IMR-90 (cell line): ENCODE data around the gene GPR6. TPM values are rescaled to one million over a fixed set of nuclear protein-coding genes. Genes with fewer than 3 reads are reported as not detected.

Experiments
- ATAC-seq: fragments of 200-7000 bp; cut with Tn5 transposase; 2 replicates; pipeline ENCODE4 v1.9.1; 2020; ENCODE audit warnings: low read depth, mild to moderate bottlenecking, moderate library complexity
- BruUV-seq: library from RNA; stranded (reverse); fragments of 400-500 nt; replicated peaks from 2 replicates; lab custom pipeline; 2021; lab: Mats Ljungman, UMichigan
- CTCF ChIA-PET: fragments of 300-600 bp; formaldehyde crosslinking; extraction: SDS; loops from one replicate; lab custom pipeline; 2021; ENCODE audit warnings: antibody characterized with exemption; lab: Yijun Ruan, JAX
- POLR2A ChIA-PET: fragments of 300-600 bp; sonication (Branson Sonifier 250); formaldehyde crosslinking; loops from one replicate; lab custom pipeline; 2022; ENCODE audit warnings: antibody characterized with exemption; ENCODE audit not compliant: unreplicated experiment; lab: Charles Lee
- DNase-seq: peaks from one replicate; pipeline ENCODE4 v3.0.0; 2013
- H2AFZ ChIP-seq: replicated peaks from 2 replicates; pipeline ENCODE3; 2013; ENCODE audit warnings: low read length, mild to moderate bottlenecking; ENCODE audit not compliant: poor library complexity
- H2AK5ac ChIP-seq: 2 replicates; pipeline ENCODE4 v1.6.1; 2013; ENCODE audit warnings: low read depth, low read length, inconsistent platforms
- H2AK9ac ChIP-seq: replicated peaks from 2 replicates; pipeline ENCODE3; 2013; ENCODE audit warnings: mild to moderate bottlenecking, low read depth, low read length, moderate library complexity; ENCODE audit not compliant: poor library complexity
- H2BK120ac ChIP-seq: 2 replicates; pipeline ENCODE4 v1.6.1; 2013; ENCODE audit warnings: low read depth, low read length, inconsistent platforms
- H2BK15ac ChIP-seq: 3 replicates; pipeline ENCODE4 v1.6.1; 2013; ENCODE audit warnings: low read depth, low read length, inconsistent platforms
- H2BK20ac ChIP-seq: 2 replicates; pipeline ENCODE4 v1.6.1; 2013; ENCODE audit warnings: low read depth, mild to moderate bottlenecking, inconsistent platforms, low read length, moderate library complexity
- H2BK5ac ChIP-seq: 2 replicates; pipeline ENCODE4 v1.6.1; 2013; ENCODE audit warnings: mild to moderate bottlenecking, low read depth, low read length, inconsistent platforms; ENCODE audit not compliant: poor library complexity, severe bottlenecking
- H3K14ac ChIP-seq: replicated peaks from 2 replicates; pipeline ENCODE4 v1.6.1; 2013; ENCODE audit warnings: low read depth, low read length, inconsistent platforms
- H3K18ac ChIP-seq: 2 replicates; pipeline ENCODE4 v1.6.1; 2013; ENCODE audit warnings: low read depth, low read length, control low read depth
- H3K23ac ChIP-seq: 2 replicates; pipeline ENCODE4 v1.6.1; 2013; ENCODE audit warnings: low read depth, low read length, inconsistent platforms
- H3K27ac ChIP-seq: 2 replicates; pipeline ENCODE4 v1.5.1; 2013; ENCODE audit warnings: mild to moderate bottlenecking, control low read depth, low read length; ENCODE audit not compliant: insufficient read depth
- H3K27me3 ChIP-seq: 2 replicates; pipeline ENCODE4 v1.6.1; 2013; ENCODE audit warnings: low read length; ENCODE audit not compliant: control insufficient read depth, insufficient read depth
- H3K36me3 ChIP-seq: 2 replicates; pipeline ENCODE4 v1.6.1; 2013; ENCODE audit warnings: low read length, mixed read lengths; ENCODE audit not compliant: control insufficient read depth, insufficient read depth
- H3K4ac ChIP-seq: 2 replicates; pipeline ENCODE4 v1.6.1; 2013; ENCODE audit warnings: low read depth, low read length, inconsistent platforms
- H3K4me1 ChIP-seq: 2 replicates; pipeline ENCODE4 v1.6.1; 2013; ENCODE audit warnings: low read length, mixed read lengths; ENCODE audit not compliant: control insufficient read depth, insufficient read depth
- H3K4me2 ChIP-seq: 2 replicates; pipeline ENCODE4 v1.6.1; 2013; ENCODE audit warnings: low read depth, mild to moderate bottlenecking, control low read depth, low read length, moderate library complexity
- H3K4me3 ChIP-seq: 2 replicates; pipeline ENCODE4 v1.5.1; 2013; ENCODE audit warnings: low read depth, mild to moderate bottlenecking, control low read depth, low read length, moderate library complexity; ENCODE audit not compliant: insufficient read depth
- H3K56ac ChIP-seq: 2 replicates; pipeline ENCODE4 v1.6.1; 2013; ENCODE audit warnings: low read length, inconsistent platforms; ENCODE audit not compliant: insufficient read depth; ENCODE audit errors: extremely low read depth
- H3K79me1 ChIP-seq, 2 experiments: 2 replicates each; pipeline ENCODE4 v1.6.1; 2013; ENCODE audit warnings: low read length in 2 of 2, inconsistent platforms in 1 of 2, low read depth in 1 of 2
- H3K9ac ChIP-seq: 2 replicates; pipeline ENCODE4 v1.6.1; 2013; ENCODE audit warnings: low read depth, low read length, control low read depth
- H3K9me1 ChIP-seq: 2 replicates; pipeline ENCODE4 v1.6.1; 2013; ENCODE audit warnings: low read length, inconsistent platforms; ENCODE audit not compliant: insufficient read depth
- H3K9me3 ChIP-seq: 2 replicates; pipeline ENCODE4 v1.6.1; 2013; ENCODE audit warnings: low read length; ENCODE audit not compliant: control insufficient read depth, insufficient read depth
- H4K20me1 ChIP-seq: 2 replicates; pipeline ENCODE4 v1.6.1; 2013; ENCODE audit warnings: low read length, inconsistent platforms; ENCODE audit not compliant: insufficient read depth
- H4K5ac ChIP-seq: 2 replicates; pipeline ENCODE4 v1.6.1; 2013; ENCODE audit warnings: mild to moderate bottlenecking, low read depth, low read length, control low read depth
- H4K8ac ChIP-seq, 2 experiments: 2 replicates each; pipeline ENCODE4 v1.6.1; 2013; ENCODE audit warnings: low read depth in 2 of 2, low read length in 2 of 2, control low read depth in 1 of 2, inconsistent platforms in 1 of 2
- H4K91ac ChIP-seq: 2 replicates; pipeline ENCODE4 v1.6.1; 2013; ENCODE audit warnings: low read depth, low read length, inconsistent platforms; ENCODE audit not compliant: insufficient read depth
- CEBPB ChIP-seq: IDR thresholded peaks from 2 replicates; pipeline ENCODE4 v1.6.1; 2012; ENCODE audit warnings: low read depth, low read length, improper control_type of control experiment
- CTCF ChIP-seq: conservative IDR thresholded peaks from 2 replicates; pipeline ENCODE4 v1.5.1; 2012; ENCODE audit warnings: mild to moderate bottlenecking, low read depth, low read length, improper control_type of control experiment
- FOS ChIP-seq: fragments of 150-350 bp; IDR thresholded peaks from 2 replicates; pipeline ENCODE4 v1.6.1; 2016; ENCODE audit warnings: low read depth, low read length
- MAFK ChIP-seq: IDR thresholded peaks from 2 replicates; pipeline ENCODE4 v1.6.1; 2012; ENCODE audit warnings: low read depth, low read length, improper control_type of control experiment
- MAZ ChIP-seq: IDR thresholded peaks from 2 replicates; pipeline ENCODE4 v1.6.1; 2012; ENCODE audit warnings: low read depth, mild to moderate bottlenecking, low read length, improper control_type of control experiment, moderate library complexity, borderline replicate concordance
- MXI1 ChIP-seq: IDR thresholded peaks from 2 replicates; pipeline ENCODE4 v1.6.1; 2012; ENCODE audit warnings: low read depth, mild to moderate bottlenecking, low read length, moderate library complexity, borderline replicate concordance
- POLR2A ChIP-seq: IDR thresholded peaks from 2 replicates; pipeline ENCODE4 v1.6.1; 2012; ENCODE audit warnings: mild to moderate bottlenecking, low read depth, low read length
- RFX5 ChIP-seq: IDR thresholded peaks from 2 replicates; pipeline ENCODE4 v1.8.0; 2012; ENCODE audit warnings: low read depth, mild to moderate bottlenecking, low read length, moderate library complexity
- SMC3 ChIP-seq: fragments of 150-350 bp; IDR thresholded peaks from 2 replicates; pipeline ENCODE4 v1.6.1; 2016; ENCODE audit warnings: low read depth, mild to moderate bottlenecking, antibody characterized with exemption, low read length, moderate library complexity
- WGBS, 2 experiments: methylation state at CpG; one replicate each; pipeline versions ENCODE4 v1.1.5 to v1.1.7; 2013; ENCODE audit warnings: missing lambda C conversion rate in 2 of 2; ENCODE audit not compliant: insufficient read length in 1 of 2; ENCODE audit errors: extremely low coverage in 2 of 2; 5-methylcytosine and 5-hydroxymethylcytosine counted together
- dilution Hi-C: fragments of 300-500 bp; cut with HindIII; formaldehyde crosslinking; loops from one replicate; pipeline ENCODE4 v1.14.3; 2018; ENCODE audit warnings: low sequenced_read_pairs; ENCODE audit not compliant: unreplicated experiment
- in situ Hi-C: fragments of 300-500 bp; cut with MboI; formaldehyde crosslinking; loops from 3 replicates; pipeline ENCODE4 v1.14.3; 2019; ENCODE audit warnings: low sequenced_read_pairs, inconsistent platforms, mixed read lengths
- intact Hi-C: fragments of 100-400 bp; cut with micrococcal nuclease; formaldehyde crosslinking; loops from 2 replicates; pipeline ENCODE4 v1.10.0; 2022
- polyA plus RNA-seq, 3 experiments: library from polyadenylated mRNA; depleted of rRNA; stranded (reverse); fragments of >200 nt; gene quantifications; 2 replicates each; pipeline ENCODE4 v1.2.3, GENCODE V29; 2012; ENCODE audit warnings: low replicate concordance in 1 of 3
- total RNA-seq: library from RNA; depleted of rRNA; stranded (reverse); fragments of >200 nt; gene quantifications from 2 replicates; pipeline ENCODE4 v1.2.3, GENCODE V29; 2012

Gene GPR6
- total and polyA plus RNA-seq, 2 of the 4 experiments (the other 2 are of a cell fraction) = not detected

GRCh38 chr6:109998159-109998785 is 20.2 kb downstream of the GPR6 start:
- no peaks in the 10 kb centered on the region for H3K4me1 ChIP-seq
- H2AK5ac ChIP-seq = no peak overlapping the region
- no peak overlapping the region for H4K8ac ChIP-seq
- H2AK9ac ChIP-seq = no peak overlapping the region
- CTCF ChIA-PET = no interaction called here
- POLR2A ChIA-PET = no interaction called here
- dilution Hi-C loops = no loop called here
- H3K9ac ChIP-seq = no peak overlapping the region
- H3K56ac ChIP-seq = no peak overlapping the region
- 7% methylated on average over 2 of the region's 3 CpGs; no CpG with 5 or more reads in 1 of the 2 experiments for WGBS, 2 experiments
- no peaks in the 10 kb centered on the region for H4K20me1 ChIP-seq
- in situ Hi-C loops = no loop called here
- H3K23ac ChIP-seq = no peak overlapping the region
- no peak overlapping the region for H2BK5ac ChIP-seq
- no peaks in the 10 kb centered on the region for H3K79me1 ChIP-seq
- no peak overlapping the region for H3K14ac ChIP-seq
- no TSS peak for BruUV-seq
- H3K4me2 ChIP-seq = no peak overlapping the region
- TF ChIP-seq RFX5 (no peak), MAZ (no peak), FOS (no peak), CEBPB (no peak), SMC3 (no peak), MAFK (no peak), POLR2A (no peak), CTCF (no peak), MXI1 (no peak)
- no peak overlapping the region for H4K91ac ChIP-seq
- no peak overlapping the region for H3K27ac ChIP-seq
- H3K9me3 ChIP-seq = no peaks in the 10 kb centered on the region
- DNase-seq (no peak), ATAC-seq (no peak)
- no peak overlapping the region for H2AFZ ChIP-seq
- no peaks in the 10 kb centered on the region for H3K9me1 ChIP-seq
- intact Hi-C loops = no loop called here
- no peak overlapping the region for H4K5ac ChIP-seq
- no peak overlapping the region for H2BK120ac ChIP-seq
- H2BK20ac ChIP-seq = no peak overlapping the region
- H3K36me3 ChIP-seq = no peaks in the 10 kb centered on the region
- H3K27me3 ChIP-seq = no peaks in the 10 kb centered on the region
- no peak overlapping the region for H3K18ac ChIP-seq
- H3K4ac ChIP-seq = no peak overlapping the region
- H2BK15ac ChIP-seq = no peak overlapping the region
- H3K4me3 ChIP-seq = no peak overlapping the region
